Tibial nerve (tissue), 3 donors: Measurements from ENCODE around the gene HIKESHI.

ENCODE experiments used
- CTCF ChIP-seq, 5 experiments: fragments of 200-600 bp in 3 of 5; fragments of 450-650 bp in 2 of 5; sonication (generic) in 3 of 5; IDR thresholded peaks; one replicate each; pipeline ENCODE4 v1.5.1; 2016 to 2019; ENCODE audit warnings: antibody characterized with exemption in 5 of 5, mild to moderate bottlenecking in 3 of 5, moderate library complexity in 2 of 5
- POLR2A ChIP-seq, 2 donors: fragments of 450-650 bp; IDR thresholded peaks; one replicate each; pipeline ENCODE4 v1.6.1; 2017; ENCODE audit warnings: antibody characterized with exemption in 2 of 2, mild to moderate bottlenecking in 2 of 2, moderate library complexity in 2 of 2

GRCh38 chr11:86301742-86302091 is 323 bp upstream of the HIKESHI start:
- TF ChIP-seq POLR2A (IDR thresholded peaks at IDR 0.05), result no peak
- TF ChIP-seq CTCF (IDR thresholded peaks at IDR 0.05), result no peak
